NCI-H345 treated with DMSO at 0.1 percent for 48 hours (cell line): ENCODE results near the gene RAPGEF5.

Experiments
- DNase-seq: peaks from one replicate; lab custom pipeline; 2025; ENCODE audit not compliant: unreplicated experiment; lab: John Stamatoyannopoulos, UW

The RAPGEF5 gene

GRCh38 chr7:22167482-22167881 lies 189.5 kb downstream of the RAPGEF5 start:
- DNase-seq = no peak

- no peak for DNase-seq
Observed at GRCh38 chr7:22166928-22167327, 190.0 kb downstream of the RAPGEF5 start.

- DNase-seq = no peak
Observed at GRCh38 chr7:22159341-22159740, 197.6 kb downstream of the RAPGEF5 start.

GRCh38 chr7:22157552-22157951 lies 199.4 kb downstream of the RAPGEF5 start:
- no peak for DNase-seq

- no peak for DNase-seq
Observed at GRCh38 chr7:22156205-22156604, 200.7 kb downstream of the RAPGEF5 start.

- no peak for DNase-seq
Observed at GRCh38 chr7:22154143-22154529, 202.8 kb downstream of the RAPGEF5 start.

GRCh38 chr7:22153432-22154142 lies 203.4 kb downstream of the RAPGEF5 start:
- no peak for DNase-seq

GRCh38 chr7:22152690-22153089 lies 204.3 kb downstream of the RAPGEF5 start:
- no peak for DNase-seq

- no peak for DNase-seq
Observed at GRCh38 chr7:22151901-22152300, 205.1 kb downstream of the RAPGEF5 start.

- no peak for DNase-seq
Observed at GRCh38 chr7:22150221-22150620, 206.7 kb downstream of the RAPGEF5 start.

GRCh38 chr7:22147868-22148267 lies 209.1 kb downstream of the RAPGEF5 start:
- no peak for DNase-seq

GRCh38 chr7:22146961-22147512 lies 209.9 kb downstream of the RAPGEF5 start:
- DNase-seq = no peak

GRCh38 chr7:22144950-22145349 lies 212.0 kb downstream of the RAPGEF5 start:
- no peak for DNase-seq

- no peak for DNase-seq
Observed at GRCh38 chr7:22143491-22143890, 213.5 kb downstream of the RAPGEF5 start.

- DNase-seq = no peak
Observed at GRCh38 chr7:22142572-22142971, 214.4 kb downstream of the RAPGEF5 start.

GRCh38 chr7:22141355-22141754 lies 215.6 kb downstream of the RAPGEF5 start:
- DNase-seq = no peak

- DNase-seq = no peak
Observed at GRCh38 chr7:22140578-22140977, 216.4 kb downstream of the RAPGEF5 start.

GRCh38 chr7:22138886-22139285 lies 218.1 kb downstream of the RAPGEF5 start:
- no peak for DNase-seq

GRCh38 chr7:22138106-22138505 lies 218.8 kb downstream of the RAPGEF5 start:
- no peak for DNase-seq

- no peak for DNase-seq
Observed at GRCh38 chr7:22137466-22137865, 219.5 kb downstream of the RAPGEF5 start.

- DNase-seq = no peak
Observed at GRCh38 chr7:22137026-22137425, 219.9 kb downstream of the RAPGEF5 start.

GRCh38 chr7:22129819-22130580 lies 227.0 kb downstream of the RAPGEF5 start:
- DNase-seq = no peak
